22Rv1 (cell line): ENCODE measurements around the gene TMEM217.
"Not testable (repeated sequence)": the region's sequence is repeated elsewhere in the genome, so short reads cannot be mapped to it uniquely, and the experiment has no call there.

Experiments
- H3K27ac ChIP-seq: fragments of 450-650 bp; 2 replicates; pipeline ENCODE4 v1.5.1; 2017
- ZFX ChIP-seq: fragments of 450-650 bp; IDR thresholded peaks from 2 replicates; pipeline ENCODE4 v1.6.1; 2017; ENCODE audit warnings: antibody characterized with exemption, borderline replicate concordance
- TF ChIP-seq, protein P1 (sequence below): fragments of 450-650 bp; IDR thresholded peaks from 2 replicates; pipeline ENCODE4 v1.5.1; 2017; ENCODE audit warnings: mild to moderate bottlenecking

TMEM217 gene

DNA sequence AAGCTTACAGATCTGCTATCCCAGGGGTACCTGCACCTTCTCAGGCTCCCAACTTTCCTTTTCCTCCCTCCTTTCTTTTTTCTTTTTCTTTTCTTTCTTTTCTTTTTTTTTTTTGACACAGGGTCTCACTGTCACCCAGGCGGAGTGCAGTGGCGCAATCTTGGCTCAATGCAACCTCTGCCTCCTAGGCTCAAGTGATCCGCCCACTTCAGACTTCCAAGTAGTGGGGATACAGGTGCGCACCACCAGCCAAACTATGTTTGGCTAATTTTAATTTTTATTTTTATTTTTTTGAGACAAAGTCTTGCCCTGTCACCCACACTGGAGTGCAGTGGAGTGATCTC, 52.0 kb downstream of the TMEM217 start:
- H3K27ac ChIP-seq = no peak overlapping the region
- TF ChIP-seq, protein P1, sequence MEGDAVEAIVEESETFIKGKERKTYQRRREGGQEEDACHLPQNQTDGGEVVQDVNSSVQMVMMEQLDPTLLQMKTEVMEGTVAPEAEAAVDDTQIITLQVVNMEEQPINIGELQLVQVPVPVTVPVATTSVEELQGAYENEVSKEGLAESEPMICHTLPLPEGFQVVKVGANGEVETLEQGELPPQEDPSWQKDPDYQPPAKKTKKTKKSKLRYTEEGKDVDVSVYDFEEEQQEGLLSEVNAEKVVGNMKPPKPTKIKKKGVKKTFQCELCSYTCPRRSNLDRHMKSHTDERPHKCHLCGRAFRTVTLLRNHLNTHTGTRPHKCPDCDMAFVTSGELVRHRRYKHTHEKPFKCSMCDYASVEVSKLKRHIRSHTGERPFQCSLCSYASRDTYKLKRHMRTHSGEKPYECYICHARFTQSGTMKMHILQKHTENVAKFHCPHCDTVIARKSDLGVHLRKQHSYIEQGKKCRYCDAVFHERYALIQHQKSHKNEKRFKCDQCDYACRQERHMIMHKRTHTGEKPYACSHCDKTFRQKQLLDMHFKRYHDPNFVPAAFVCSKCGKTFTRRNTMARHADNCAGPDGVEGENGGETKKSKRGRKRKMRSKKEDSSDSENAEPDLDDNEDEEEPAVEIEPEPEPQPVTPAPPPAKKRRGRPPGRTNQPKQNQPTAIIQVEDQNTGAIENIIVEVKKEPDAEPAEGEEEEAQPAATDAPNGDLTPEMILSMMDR = no peak
- TF ChIP-seq ZFX = no peak

DNA sequence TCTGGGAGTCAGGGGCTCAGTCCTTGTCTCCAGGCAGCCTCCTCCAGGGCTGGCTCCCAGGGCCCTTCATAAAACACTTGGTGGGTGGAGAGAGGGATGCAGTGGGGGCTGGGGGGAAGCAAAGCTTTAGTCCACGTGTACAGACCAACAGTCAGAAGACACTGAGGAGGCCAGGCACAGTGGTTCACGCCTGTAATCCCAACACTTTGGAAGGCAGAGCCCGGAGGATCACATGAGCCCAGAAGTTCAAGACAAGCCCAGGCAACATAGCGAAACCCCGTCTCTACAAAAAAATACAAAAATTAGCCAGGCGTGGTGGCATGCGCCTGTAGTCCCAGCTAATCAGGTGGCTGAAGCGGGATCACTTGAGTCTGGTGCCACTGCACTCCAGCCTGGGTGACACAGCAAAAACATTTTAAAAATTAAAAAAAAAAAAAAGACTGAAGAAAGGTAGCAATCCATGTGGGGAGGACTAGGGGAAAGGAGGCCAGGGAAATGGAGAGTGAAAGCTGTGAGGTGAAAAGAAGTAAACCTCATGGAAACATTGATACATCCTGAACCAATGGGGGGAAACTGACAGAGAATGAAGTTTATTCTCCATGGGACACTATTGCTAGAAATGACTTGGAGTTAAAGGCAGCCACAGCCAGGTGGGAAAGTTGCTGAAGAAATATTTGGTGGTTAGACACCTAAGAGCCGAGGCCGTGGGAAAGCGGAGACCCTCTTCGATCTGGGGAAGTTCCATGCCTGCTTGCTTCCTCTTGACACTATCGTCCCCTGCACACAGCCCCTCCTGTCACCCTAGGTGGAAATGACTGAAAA, 52.6 kb downstream of the TMEM217 start:
- TF ChIP-seq, protein P1 = no peak
- TF ChIP-seq ZFX = no peak
- H3K27ac ChIP-seq = no peak overlapping the region

DNA sequence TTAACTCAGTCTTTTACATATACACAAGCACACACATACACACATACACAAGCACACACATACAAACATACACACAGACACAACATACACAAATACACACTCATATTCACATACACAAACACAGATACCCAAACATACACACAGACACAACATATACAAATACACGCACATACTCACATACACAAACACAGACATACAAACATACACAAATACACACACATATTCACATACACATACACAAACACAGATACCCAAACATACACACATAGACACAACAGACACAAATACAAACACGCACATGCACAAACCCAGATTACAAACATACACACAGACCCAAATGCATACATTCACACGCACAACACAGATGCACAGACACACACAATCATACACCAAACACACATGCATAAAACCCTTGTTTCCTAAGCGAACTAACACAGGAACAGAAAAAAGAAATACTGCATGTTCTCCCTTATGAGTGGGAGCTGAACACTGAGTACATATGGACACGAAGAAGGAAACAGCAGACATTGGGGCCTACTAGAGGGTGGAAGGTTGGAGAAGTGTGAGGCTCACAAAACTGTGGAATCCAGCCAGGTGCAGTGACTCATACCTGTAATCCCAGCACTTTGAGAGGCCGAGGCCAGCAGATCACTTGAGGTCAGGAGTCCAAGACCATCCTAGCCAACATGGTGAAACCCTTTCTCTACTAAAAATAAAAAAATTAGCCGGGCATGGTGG, 53.8 kb downstream of the TMEM217 start:
- TF ChIP-seq ZFX = no peak
- TF ChIP-seq, protein P1 = no peak
- no peak overlapping the region for H3K27ac ChIP-seq

DNA sequence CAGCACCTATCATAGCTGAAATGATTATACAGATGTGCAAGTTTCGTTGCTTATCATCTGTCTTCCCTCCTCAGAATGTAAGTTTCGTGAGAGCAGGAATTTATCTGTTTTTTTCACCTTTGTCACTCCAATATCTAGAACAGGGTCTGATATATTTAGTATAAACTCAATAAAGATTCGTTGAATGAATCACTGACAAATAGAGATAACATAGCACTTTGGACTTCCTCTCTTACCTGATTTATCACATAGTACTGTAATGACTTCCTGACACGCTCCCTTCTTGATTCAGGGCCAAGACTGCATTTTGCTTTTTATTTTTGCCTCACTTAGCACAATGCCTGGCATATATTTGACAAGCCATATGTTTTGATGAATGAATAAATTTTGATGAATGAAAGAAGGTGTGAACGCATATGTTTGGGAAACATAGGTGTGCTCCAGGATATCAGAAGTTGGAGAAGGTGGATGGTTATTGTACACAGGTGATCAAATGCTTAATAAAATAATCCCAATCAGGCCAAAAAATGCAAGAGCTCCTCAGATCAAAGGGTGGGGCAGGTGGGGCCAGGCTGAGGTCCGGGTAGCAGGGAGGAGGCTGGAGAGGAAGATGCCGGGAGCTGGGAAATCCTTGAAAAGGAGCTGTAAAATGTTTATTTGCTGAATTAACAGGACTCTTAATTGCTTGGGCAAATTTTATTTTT, 55.0 kb downstream of the TMEM217 start:
- no peak for TF ChIP-seq ZFX
- TF ChIP-seq, protein P1 = no peak
- H3K27ac ChIP-seq = no peak overlapping the region

DNA sequence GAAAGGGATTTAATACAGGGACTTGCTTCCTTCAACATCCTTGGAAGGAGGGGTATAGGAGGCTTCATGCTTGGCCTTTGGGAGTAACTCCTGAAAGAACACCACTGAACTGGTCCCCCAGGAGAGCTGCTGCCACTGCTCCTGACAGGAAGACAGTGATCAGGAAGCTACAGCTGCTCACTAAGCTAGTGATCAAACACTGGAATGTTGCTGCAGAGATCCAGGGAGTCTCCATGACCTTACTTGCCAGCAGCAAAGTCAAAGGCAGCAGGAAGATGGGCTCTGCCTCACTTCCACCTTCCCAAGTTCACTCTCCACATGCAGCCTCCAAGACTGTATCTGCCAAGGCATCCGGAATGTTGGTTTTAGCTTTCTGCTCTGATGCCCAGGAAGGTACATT, 56.2 kb downstream of the TMEM217 start:
- no peak for TF ChIP-seq ZFX
- TF ChIP-seq, protein P1 = no peak
- no peak overlapping the region for H3K27ac ChIP-seq

DNA sequence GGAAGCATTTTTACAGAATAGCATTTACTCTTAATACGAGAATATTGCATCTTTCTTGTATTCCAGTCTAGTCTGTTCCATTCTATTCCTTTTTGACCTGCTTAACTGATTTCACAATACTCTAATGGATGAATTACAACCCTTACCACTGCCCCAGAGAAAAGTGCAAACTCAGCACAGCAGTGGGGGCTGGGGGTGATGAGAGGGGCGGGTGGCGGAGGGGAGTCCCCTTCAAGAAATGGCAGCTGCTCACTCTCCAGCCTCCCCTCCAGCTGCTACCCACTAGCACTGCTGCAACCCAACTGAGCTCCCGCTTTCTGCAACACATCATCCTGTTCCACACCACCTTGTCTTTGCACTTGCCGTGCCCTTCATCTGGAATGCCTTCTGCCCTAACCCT, 57.9 kb downstream of the TMEM217 start:
- H3K27ac ChIP-seq = no peak overlapping the region
- no peak for TF ChIP-seq ZFX
- TF ChIP-seq, protein P1 = no peak

DNA sequence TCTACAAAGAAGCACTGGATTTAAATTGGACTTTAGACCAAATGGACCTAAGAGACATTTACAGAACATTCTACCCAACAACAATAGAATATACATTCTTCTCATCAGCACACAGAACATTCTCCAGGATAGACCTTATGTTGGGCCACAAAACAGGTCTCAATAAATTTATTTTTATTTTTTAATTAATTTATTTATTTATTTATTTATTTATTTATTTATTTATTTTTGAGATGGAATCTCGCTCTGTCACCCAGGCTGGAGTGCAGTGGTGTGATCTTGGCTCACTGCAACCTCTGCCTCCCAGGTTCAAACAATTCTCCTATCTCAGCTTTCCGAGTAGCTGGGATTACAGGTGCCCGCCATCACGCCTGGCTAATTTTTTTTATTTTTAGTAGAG, 61.5 kb downstream of the TMEM217 start:
- H3K27ac ChIP-seq = not testable (repeated sequence)

DNA sequence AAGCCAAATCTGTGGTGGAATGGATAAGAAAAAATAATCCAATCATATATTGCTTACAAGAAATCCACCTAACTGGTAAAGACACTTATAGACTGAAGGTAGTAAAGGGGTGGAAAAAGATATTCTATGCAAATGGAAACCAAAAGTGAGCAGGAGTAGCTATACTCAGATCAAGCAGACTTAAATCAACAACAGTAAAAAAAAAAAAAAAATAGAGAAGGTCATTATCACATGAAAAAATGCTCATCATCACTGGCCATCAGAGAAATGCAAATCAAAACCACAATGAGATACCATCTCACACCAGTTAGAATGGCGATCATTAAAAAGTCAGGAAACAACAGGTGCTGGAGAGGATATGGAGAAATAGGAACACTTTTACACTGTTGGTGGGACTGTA, 63.1 kb downstream of the TMEM217 start:
- H3K27ac ChIP-seq = not testable (repeated sequence)
